Lower lobe of right lung (tissue), 2 donors: ENCODE data around the gene NYNRIN. TPM values are rescaled to one million over a fixed set of nuclear protein-coding genes. Genes with fewer than 3 reads are reported as not detected.

Source experiments
- ATAC-seq, 2 donors: fragments of 200-7000 bp; cut with Tn5 transposase; one replicate each; pipeline ENCODE4 v1.9.1; 2020 to 2022; ENCODE audit warnings: mild to moderate bottlenecking in 2 of 2, moderate library complexity in 2 of 2
- DNase-seq: peaks from one replicate; pipeline ENCODE4 v3.0.0-alpha.2; 2020
- H3K27ac ChIP-seq: fragments of 200-600 bp; one replicate; pipeline ENCODE4 v1.8.0; 2022
- H3K27me3 ChIP-seq: fragments of 200-600 bp; one replicate; pipeline ENCODE4 v1.8.0; 2022; ENCODE audit warnings: low read depth
- H3K36me3 ChIP-seq: fragments of 200-600 bp; one replicate; pipeline ENCODE4 v1.8.0; 2022; ENCODE audit warnings: mild to moderate bottlenecking
- H3K4me1 ChIP-seq: fragments of 200-600 bp; one replicate; pipeline ENCODE4 v1.8.0; 2022
- H3K4me3 ChIP-seq: fragments of 200-600 bp; one replicate; pipeline ENCODE4 v1.8.0; 2022; ENCODE audit warnings: mild to moderate bottlenecking
- H3K9me3 ChIP-seq: fragments of 200-600 bp; one replicate; pipeline ENCODE4 v1.8.0; 2022
- intact Hi-C: fragments of 100-400 bp; cut with DNase I; formaldehyde crosslinking; loops from one replicate; pipeline ENCODE4 v1.11.0; 2022
- total RNA-seq: library from RNA; stranded (reverse); fragmentation: NEBNext Ultra II Directional; extraction: Animal tissue kit (Norgen Biotek cat#: 25700); gene quantifications from one replicate; pipeline ENCODE4 v1.2.1, GENCODE V29; 2021
- TF ChIP-seq, protein P1 (sequence below): fragments of 200-600 bp; IDR thresholded peaks from one replicate; pipeline ENCODE4 v1.8.0; 2022; ENCODE audit warnings: antibody characterized with exemption, mild to moderate bottlenecking
- donor health status: DM: no; HTN: yes; CAD: no; lungs with severe emphysema.

The NYNRIN gene
- total RNA-seq, 1 donor from 2014 or later: 17.9 TPM

DNA sequence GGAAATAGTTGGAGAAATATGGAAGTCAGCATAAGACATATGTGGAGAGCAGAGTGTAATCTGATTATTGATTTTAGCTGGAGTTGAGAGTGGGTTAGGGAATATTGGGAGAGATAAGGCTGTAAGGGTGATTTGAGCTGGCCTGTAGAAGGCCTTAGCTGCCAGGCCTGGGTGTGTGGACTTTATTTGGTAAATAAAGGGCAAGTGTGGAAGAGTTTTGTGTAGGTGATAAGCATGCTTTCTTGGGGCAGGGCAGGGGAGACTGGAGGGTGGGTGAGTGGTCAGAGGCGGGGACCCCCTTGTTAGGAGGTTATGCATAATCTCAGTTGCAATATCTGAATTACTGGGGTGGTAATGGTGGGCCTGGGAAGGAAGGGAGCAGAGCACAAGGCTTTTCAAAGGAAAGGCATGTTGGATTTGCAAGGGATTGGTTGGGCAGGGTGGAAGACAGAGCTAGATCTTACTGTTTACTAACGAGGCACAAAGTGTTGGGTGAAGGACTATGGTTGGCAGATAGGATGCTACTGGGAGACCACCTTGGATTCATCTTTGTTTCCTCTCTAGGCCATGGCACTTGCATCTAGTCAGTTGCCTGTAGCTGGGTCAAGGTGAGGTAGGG, 36.5 kb downstream of the NYNRIN start:
- no peaks in the 10 kb centered on the region for H3K27me3 ChIP-seq
- DNase-seq (no peak), ATAC-seq (no peak)
- H3K4me1 ChIP-seq: peaks cover 71% of the 10 kb centered on the region
- H3K36me3 ChIP-seq: peaks cover 81% of the 10 kb centered on the region
- H3K27ac ChIP-seq: no peak overlapping the region
- no peak overlapping the region for H3K4me3 ChIP-seq
- no peaks in the 10 kb centered on the region for H3K9me3 ChIP-seq
- TF ChIP-seq, protein P1, sequence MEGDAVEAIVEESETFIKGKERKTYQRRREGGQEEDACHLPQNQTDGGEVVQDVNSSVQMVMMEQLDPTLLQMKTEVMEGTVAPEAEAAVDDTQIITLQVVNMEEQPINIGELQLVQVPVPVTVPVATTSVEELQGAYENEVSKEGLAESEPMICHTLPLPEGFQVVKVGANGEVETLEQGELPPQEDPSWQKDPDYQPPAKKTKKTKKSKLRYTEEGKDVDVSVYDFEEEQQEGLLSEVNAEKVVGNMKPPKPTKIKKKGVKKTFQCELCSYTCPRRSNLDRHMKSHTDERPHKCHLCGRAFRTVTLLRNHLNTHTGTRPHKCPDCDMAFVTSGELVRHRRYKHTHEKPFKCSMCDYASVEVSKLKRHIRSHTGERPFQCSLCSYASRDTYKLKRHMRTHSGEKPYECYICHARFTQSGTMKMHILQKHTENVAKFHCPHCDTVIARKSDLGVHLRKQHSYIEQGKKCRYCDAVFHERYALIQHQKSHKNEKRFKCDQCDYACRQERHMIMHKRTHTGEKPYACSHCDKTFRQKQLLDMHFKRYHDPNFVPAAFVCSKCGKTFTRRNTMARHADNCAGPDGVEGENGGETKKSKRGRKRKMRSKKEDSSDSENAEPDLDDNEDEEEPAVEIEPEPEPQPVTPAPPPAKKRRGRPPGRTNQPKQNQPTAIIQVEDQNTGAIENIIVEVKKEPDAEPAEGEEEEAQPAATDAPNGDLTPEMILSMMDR: no peak
- intact Hi-C loops: loop anchor here (5.0 kb wide), 1 partner anchor 108 kb away; no protein-coding TSS in a partner anchor

DNA sequence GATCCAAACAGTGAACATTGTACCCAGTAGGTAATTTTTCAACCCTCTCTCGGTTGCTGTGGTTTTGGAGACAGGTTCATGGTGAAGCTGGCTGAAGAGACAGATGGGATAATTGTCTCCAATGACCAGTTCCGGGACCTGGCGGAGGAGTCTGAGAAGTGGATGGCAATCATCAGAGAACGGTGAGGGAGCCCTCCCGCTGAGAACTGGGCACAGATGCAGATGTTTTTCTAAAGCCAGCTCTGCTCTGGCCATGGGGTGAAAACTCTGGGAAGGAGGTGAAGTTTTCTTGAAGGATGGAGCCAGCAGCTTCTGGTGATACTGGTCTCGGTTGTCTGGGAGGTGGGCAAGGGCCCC, 37.2 kb downstream of the NYNRIN start:
- DNase-seq (no peak), ATAC-seq (no peak)
- H3K36me3 ChIP-seq: peaks cover 88% of the 10 kb centered on the region
- H3K4me3 ChIP-seq: no peak overlapping the region
- TF ChIP-seq, protein P1: no peak
- peaks cover 71% of the 10 kb centered on the region for H3K4me1 ChIP-seq
- no peaks in the 10 kb centered on the region for H3K27me3 ChIP-seq
- no peaks in the 10 kb centered on the region for H3K9me3 ChIP-seq
- intact Hi-C loops: loop anchor here (5.0 kb wide), 1 partner anchor 109 kb away; no protein-coding TSS in a partner anchor
- H3K27ac ChIP-seq: peak overlapping the region; percentile 70

DNA sequence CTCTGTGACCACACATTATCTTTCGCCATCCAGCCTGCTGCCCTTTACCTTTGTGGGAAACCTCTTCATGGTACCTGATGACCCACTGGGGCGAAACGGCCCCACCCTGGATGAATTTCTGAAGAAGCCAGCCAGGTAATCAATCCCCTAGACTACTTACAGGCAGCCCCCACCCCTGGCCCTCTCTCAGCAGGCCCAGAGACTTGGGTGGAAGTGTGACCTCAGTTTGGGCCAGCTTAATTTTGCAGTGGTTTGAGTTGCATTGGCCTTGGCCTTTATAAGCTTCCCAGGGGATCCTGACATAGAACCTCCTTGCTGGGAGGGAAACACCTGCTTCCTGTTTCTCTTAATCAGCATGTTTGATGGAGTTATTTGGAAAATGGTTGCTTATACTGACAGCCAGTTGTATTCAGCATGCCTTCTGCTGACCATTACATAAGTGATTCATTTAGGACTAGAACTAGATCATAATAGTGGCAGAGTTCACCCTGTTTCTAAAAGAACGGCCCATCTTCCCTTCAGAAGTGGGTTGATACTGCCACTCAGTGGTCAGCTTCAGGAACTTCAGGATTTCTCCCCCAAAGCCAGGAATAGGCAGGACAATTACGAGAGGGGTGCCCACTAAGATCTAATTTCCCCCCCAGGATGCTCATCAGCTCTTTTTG, 37.7 kb downstream of the NYNRIN start:
- ATAC-seq: peak; percentile 58 to 61
- Histone ChIP-seq H3K36me3 (peaks cover 90% of the 10 kb centered on the region), H3K27ac (peak overlapping the region; percentile 70), H3K9me3 (no peaks in the 10 kb centered on the region), H3K27me3 (no peaks in the 10 kb centered on the region), H3K4me3 (no peak overlapping the region), H3K4me1 (peaks cover 71% of the 10 kb centered on the region)
- intact Hi-C loops: loop anchor here (5.0 kb wide), 1 partner anchor 109 kb away; no protein-coding TSS in a partner anchor
- DNase-seq: no peak
- TF ChIP-seq, protein P1: peak; percentile 76

DNA sequence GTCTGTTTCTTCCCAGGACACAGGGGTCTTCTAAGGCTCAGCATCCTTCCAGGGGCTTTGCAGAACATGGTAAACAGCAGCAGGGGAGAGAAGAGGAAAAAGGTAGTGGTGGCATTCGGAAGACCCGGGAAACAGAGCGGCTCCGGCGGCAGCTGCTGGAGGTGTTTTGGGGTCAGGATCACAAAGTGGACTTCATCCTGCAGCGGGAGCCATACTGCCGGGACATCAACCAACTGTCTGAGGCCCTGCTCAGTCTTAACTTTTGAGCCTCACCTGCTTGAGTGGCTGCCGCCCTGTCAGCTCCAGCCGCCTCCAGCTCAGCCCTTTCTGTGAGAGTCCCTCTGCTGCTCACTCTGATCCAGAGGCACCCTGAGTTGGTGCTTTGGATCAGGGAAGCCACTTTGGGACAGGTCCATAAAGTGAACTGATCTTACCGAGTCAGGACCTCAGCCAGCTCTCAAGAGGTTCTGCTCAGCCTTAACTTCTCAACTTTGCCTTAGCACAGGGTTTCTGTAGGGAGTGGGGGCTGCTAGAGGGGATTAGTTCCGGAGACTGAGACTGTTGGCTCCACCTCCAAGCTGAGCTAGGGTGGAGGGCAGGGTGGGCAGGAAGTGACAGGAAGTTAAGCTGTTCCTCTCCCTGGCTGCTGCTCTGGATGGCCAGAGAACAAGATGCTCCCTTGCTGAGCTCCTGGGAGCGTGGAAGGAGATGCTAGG, 38.4 kb downstream of the NYNRIN start:
- TF ChIP-seq, protein P1: no peak
- Histone ChIP-seq H3K9me3 (no peaks in the 10 kb centered on the region), H3K27me3 (no peaks in the 10 kb centered on the region), H3K27ac (peak overlapping the region; percentile 70), H3K4me1 (peaks cover 70% of the 10 kb centered on the region), H3K4me3 (no peak overlapping the region), H3K36me3 (peaks cover 86% of the 10 kb centered on the region)
- ATAC-seq (no peak), DNase-seq (no peak)
- intact Hi-C loops: loop anchor here (5.0 kb wide), 1 partner anchor 110 kb away; no protein-coding TSS in a partner anchor

DNA sequence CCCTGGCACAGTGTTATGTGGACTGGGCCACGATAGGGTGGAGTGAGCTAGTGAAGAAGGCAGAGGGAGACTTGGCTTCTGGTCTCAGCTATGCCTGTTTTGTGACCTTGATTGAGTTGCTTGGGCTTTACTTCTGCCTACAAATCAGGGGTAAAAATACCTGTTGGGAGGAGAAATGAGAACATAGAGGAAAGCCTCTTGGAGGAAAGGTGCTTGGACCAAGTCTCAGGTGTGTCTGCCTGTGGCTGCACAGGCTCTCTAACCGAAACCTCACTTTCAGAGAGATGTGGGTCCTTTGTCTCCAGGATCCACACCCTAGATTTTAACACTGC, 38.9 kb downstream of the NYNRIN start:
- Histone ChIP-seq H3K4me1 (peaks cover 64% of the 10 kb centered on the region), H3K9me3 (no peaks in the 10 kb centered on the region), H3K27ac (peak overlapping the region; percentile 70), H3K36me3 (peaks cover 81% of the 10 kb centered on the region), H3K4me3 (no peak overlapping the region), H3K27me3 (no peaks in the 10 kb centered on the region)
- DNase-seq: no peak
- intact Hi-C loops: loop anchor here (5.0 kb wide), 1 partner anchor 110 kb away; no protein-coding TSS in a partner anchor
- TF ChIP-seq, protein P1: no peak
- no peak for ATAC-seq
